HG03442 (cell line): ENCODE data around the gene FASTK.
"Not testable (repeated sequence)": the region's sequence is repeated elsewhere in the genome, so short reads cannot be mapped to it uniquely, and the experiment has no call there.

Source experiments
- ATAC-seq: cut with Tn5 transposase; IDR thresholded peaks from one replicate; pipeline ENCODE4 v1.9.1; 2021; ENCODE audit warnings: mild to moderate bottlenecking, moderate library complexity; ENCODE audit not compliant: unreplicated experiment

The FASTK gene

GRCh38 chr7:151053751-151054150 is 26.9 kb downstream of the FASTK start:
- no peak for ATAC-seq

- ATAC-seq = no peak
Observed at GRCh38 chr7:151053096-151053495, 27.5 kb downstream of the FASTK start.

DNA sequence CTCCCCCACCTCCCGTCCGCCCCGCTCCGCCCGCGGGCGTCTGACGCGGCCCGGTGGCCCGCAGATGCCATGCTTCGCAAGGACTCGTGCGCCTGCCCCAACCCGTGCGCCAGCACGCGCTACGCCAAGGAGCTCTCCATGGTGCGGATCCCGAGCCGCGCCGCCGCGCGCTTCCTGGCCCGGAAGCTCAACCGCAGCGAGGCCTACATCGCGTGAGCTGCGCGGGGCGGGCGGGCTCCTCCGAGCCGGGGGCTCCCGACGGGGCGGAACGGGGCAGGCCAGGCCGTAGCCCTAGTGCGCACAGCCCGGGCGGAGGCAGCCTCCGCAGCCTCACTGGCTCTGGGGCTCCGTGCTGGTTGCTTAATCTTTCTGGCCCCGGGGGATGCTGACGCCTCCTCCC is 29.5 kb downstream of the FASTK start:
- ATAC-seq = no peak

DNA sequence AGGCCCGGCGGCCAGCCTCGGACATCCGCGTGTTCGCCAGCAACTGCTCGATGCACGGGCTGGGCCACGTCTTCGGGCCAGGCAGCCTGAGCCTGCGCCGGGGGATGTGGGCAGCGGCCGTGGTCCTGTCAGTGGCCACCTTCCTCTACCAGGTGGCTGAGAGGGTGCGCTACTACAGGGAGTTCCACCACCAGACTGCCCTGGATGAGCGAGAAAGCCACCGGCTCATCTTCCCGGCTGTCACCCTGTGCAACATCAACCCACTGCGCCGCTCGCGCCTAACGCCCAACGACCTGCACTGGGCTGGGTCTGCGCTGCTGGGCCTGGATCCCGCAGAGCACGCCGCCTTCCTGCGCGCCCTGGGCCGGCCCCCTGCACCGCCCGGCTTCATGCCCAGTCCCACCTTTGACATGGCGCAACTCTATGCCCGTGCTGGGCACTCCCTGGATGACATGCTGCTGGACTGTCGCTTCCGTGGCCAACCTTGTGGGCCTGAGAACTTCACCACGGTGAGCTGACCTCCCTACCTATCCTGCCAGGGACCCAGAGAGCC is 31.6 kb downstream of the FASTK start:
- no peak for ATAC-seq

- ATAC-seq = no peak
Observed at GRCh38 chr7:151047976-151048815, 32.4 kb downstream of the FASTK start, which contains the start of gene ASIC3. ASIC3 (plus strand) TSS chr7:151048531; CDS start chr7:151048886, 355 bp downstream.

GRCh38 chr7:151046603-151047573 is 33.7 kb downstream of the FASTK start:
- no peak for ATAC-seq

DNA sequence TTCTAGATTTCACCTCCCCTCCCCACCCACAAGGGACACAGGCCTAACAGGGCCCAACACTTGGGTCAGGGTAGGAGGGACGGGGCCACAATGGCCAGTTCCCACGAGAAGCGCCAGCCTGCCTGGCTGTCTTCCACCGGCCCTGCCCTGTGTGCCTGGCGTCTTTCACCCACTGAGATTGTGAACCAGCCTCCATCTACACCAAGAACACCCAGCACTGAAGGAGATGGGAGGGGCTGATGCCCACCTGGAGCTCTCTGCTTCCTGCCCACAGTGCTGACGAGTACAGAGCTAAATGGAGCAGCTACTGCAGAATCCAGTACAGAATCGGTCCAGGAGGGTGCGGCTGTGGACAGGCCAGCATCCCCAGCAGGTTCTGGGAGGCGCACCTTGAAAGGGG is 34.6 kb downstream of the FASTK start:
- no peak for ATAC-seq

DNA sequence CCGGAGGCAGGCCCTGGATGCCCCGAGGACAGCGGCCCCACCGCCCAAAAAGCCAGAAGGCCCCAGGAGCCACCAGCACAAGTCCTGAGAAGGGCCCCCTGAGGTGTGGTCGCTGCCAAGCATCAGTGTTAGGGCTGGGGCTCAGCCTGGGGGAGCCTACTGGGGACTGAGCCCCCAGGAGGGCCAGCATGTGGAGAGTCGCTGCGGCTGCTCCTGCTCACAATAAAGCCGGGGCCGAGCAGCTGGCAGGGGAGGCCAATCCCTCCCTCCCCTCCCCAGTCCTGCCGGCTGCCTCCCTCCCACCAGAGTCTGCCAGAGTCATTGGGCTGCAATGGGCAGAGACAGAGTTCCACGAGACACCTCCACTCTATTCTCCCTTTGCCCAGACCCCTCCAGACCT is 35.3 kb downstream of the FASTK start:
- ATAC-seq = no peak

GRCh38 chr7:151043959-151044358 is 36.6 kb downstream of the FASTK start:
- no peak for ATAC-seq

DNA sequence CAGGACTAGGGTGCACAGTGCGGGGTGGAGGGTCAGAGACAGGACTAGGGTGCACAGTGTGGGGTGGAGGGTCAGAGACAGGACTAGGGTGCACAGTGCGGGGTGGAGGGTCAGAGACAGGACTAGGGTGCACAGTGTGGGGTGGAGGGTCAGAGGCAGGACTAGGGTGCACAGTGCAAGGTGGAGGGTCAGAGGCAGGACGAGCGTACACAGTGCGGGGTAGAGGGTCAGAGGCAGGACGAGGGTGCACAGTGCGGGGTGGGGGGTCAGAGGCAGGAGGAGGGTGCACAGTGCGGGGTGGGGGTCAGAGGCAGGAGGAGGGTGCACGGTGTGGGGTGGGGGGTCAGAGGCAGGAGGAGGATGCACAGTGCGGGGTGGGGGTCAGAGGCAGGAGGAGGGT is 37.2 kb downstream of the FASTK start:
- ATAC-seq = not testable (repeated sequence)

GRCh38 chr7:151040616-151041375 is 39.8 kb downstream of the FASTK start:
- ATAC-seq = no peak

DNA sequence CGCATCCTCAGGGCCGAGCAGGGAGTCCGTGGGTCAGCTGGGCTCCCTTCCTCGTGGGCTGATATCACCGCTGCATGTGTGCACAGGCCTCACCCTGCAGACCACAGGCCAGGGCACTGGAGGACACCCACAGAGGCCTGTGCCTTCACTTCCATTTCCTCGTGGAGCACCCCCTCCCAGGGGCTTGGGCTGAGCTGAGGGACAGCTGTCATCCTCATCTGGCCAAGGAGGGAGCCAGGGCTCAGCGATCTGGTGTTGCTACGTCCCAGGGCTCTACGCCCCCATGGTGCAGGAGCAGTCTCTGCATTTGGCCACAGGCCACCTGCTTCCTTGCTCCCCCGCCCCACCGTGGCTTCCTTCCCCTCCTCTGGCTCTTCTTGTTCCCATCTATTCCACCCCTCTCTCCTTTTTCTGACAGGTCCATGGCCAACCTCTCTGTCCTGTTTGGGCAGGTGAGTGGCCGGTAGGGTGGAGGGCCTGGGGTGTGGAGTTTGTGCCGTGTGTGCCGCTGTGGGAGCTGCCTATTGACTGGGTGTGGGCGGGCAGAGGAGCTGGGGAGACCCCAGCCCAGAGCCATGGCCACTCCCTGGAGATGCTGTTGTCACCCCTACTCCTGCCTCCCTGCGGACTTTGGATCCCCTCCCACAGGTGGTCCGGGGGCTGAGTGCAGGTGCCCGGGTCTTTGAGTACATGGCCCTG is 40.6 kb downstream of the FASTK start:
- no peak for ATAC-seq

GRCh38 chr7:151038951-151039849 is 41.4 kb downstream of the FASTK start:
- peak; percentile 56 for ATAC-seq

- ATAC-seq = no peak
Observed at GRCh38 chr7:151035902-151036301, 44.7 kb downstream of the FASTK start.

DNA sequence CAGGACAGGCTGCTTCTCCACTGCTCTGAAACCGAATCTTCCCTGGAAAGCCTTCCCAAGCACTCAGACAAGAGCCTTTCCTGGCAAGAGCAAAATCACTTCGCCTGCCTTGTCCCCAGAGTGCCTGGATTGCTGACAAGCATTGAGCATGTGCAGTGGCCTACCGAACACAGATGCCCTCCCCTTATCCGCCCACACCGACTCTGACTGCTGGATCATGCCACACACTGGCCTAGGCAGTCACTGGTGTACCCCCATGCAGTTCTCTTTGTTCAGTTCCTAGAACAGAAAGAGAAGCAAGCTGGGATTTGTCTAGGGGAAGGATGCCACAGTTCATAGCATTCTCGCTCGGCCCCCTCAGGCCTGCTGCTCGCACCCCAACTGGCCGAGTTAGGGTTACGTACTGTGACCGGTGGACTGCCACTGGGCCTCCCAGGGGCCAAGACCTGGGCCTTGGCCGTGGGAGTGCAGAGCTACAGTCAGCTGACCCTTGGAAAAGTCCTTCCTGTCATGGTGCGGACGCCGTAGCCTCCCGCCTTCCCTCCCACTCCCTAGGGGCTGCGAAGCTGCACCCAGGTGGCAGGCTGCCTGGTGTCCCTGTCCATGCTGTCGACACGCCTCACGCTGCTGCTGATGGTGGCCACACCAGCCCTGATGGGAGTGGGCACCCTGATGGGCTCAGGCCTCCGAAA is 45.4 kb downstream of the FASTK start:
- no peak for ATAC-seq

- no peak for ATAC-seq
Observed at GRCh38 chr7:151034312-151035025, 46.1 kb downstream of the FASTK start.

DNA sequence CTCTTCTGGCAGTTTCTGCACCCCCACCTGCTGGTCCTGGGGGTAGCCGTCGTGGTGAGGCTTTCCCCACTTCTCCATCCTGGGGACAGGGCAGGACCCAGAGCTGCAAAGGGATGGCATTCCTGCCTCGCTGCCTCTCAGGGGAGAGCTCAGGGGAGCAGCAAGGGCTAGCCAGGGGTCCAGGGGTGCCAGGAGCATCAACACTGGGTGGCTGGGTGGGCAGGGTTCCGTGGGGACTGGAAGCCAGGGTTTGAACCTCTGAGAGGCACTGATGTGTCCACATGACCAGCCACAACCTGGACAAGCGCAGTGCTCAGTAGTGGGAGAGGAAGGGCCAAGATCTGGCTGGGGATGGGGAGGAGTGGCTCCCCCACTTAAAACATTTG is 46.8 kb downstream of the FASTK start:
- no peak for ATAC-seq
